ENCODE measurements around the gene SMYD3. TPM values are rescaled to one million over a fixed set of nuclear protein-coding genes. Genes with fewer than 3 reads are reported as not detected.
"Not testable (repeated sequence)": the region's sequence is repeated elsewhere in the genome, so short reads cannot be mapped to it uniquely, and the experiment has no call there.

SMYD3 gene
- total RNA-seq, 1 donor from 2014 or later: 22.9 TPM

GRCh38 chr1:246040200-246040890 is 466.7 kb downstream of the SMYD3 start:
- intact Hi-C loops (cut with micrococcal nuclease): no loop called here

- intact Hi-C loops (cut with micrococcal nuclease): no loop called here
Measured at GRCh38 chr1:246039584-246039983, 467.5 kb downstream of the SMYD3 start.

- intact Hi-C loops (cut with micrococcal nuclease): no loop called here
Measured at GRCh38 chr1:246037832-246038231, 469.2 kb downstream of the SMYD3 start.

- intact Hi-C loops (cut with micrococcal nuclease): no loop called here
Measured at GRCh38 chr1:246036175-246036574, 470.9 kb downstream of the SMYD3 start.

GRCh38 chr1:246035060-246035541 is 472.0 kb downstream of the SMYD3 start:
- intact Hi-C loops (cut with micrococcal nuclease): no loop called here

- intact Hi-C loops (cut with micrococcal nuclease): no loop called here
Measured at GRCh38 chr1:246034630-246035029, 472.4 kb downstream of the SMYD3 start.

- intact Hi-C loops (cut with micrococcal nuclease): no loop called here
Measured at GRCh38 chr1:246032984-246033383, 474.1 kb downstream of the SMYD3 start.

GRCh38 chr1:246032031-246032551 is 475.0 kb downstream of the SMYD3 start:
- intact Hi-C loops (cut with micrococcal nuclease): no loop called here

GRCh38 chr1:246029616-246030015 is 477.5 kb downstream of the SMYD3 start:
- intact Hi-C loops (cut with micrococcal nuclease): no loop called here

GRCh38 chr1:246024118-246024517 is 483.0 kb downstream of the SMYD3 start:
- intact Hi-C loops (cut with micrococcal nuclease): not testable (repeated sequence)

GRCh38 chr1:246020211-246020954 is 486.7 kb downstream of the SMYD3 start:
- intact Hi-C loops (cut with micrococcal nuclease): no loop called here

- intact Hi-C loops (cut with micrococcal nuclease): no loop called here
Measured at GRCh38 chr1:246018146-246018545, 488.9 kb downstream of the SMYD3 start.

- intact Hi-C loops (cut with micrococcal nuclease): loop anchor here (1.0 kb wide), 3 partner anchors 105 to 480 kb away; no protein-coding TSS in a partner anchor
Measured at GRCh38 chr1:246012341-246012740, 494.7 kb downstream of the SMYD3 start.

- intact Hi-C loops (cut with micrococcal nuclease): no loop called here
Measured at GRCh38 chr1:246010386-246010785, 496.7 kb downstream of the SMYD3 start.

- intact Hi-C loops (cut with micrococcal nuclease): loop anchor here (10.0 kb wide), 1 partner anchor 494 kb away; no protein-coding TSS in a partner anchor
Measured at GRCh38 chr1:246008363-246008831, 498.7 kb downstream of the SMYD3 start.

GRCh38 chr1:246005067-246005466 is 502.0 kb downstream of the SMYD3 start:
- intact Hi-C loops (cut with micrococcal nuclease): loop anchor here (10.0 kb wide), 1 partner anchor 490 kb away; no protein-coding TSS in a partner anchor

- intact Hi-C loops (cut with micrococcal nuclease): loop anchor here (10.0 kb wide), 1 partner anchor 490 kb away; no protein-coding TSS in a partner anchor
Measured at GRCh38 chr1:246004301-246004700, 502.8 kb downstream of the SMYD3 start.

GRCh38 chr1:246003442-246003730 is 503.7 kb downstream of the SMYD3 start:
- intact Hi-C loops (cut with micrococcal nuclease): loop anchor here (1.0 to 10.0 kb wide), 3 partner anchors 114 to 850 kb away; no protein-coding TSS in a partner anchor

- intact Hi-C loops (cut with micrococcal nuclease): loop anchor here (1.0 to 10.0 kb wide), 3 partner anchors 114 to 850 kb away; no protein-coding TSS in a partner anchor
Measured at GRCh38 chr1:246002725-246003441, 504.2 kb downstream of the SMYD3 start.

GRCh38 chr1:246001837-246002230 is 505.2 kb downstream of the SMYD3 start:
- intact Hi-C loops (cut with micrococcal nuclease): loop anchor here (10.0 kb wide), 1 partner anchor 487 kb away; no protein-coding TSS in a partner anchor
